RCC 7860 (cell line): Measurements from ENCODE around the gene LY86.
"Not testable (repeated sequence)": the region's sequence is repeated elsewhere in the genome, so short reads cannot be mapped to it uniquely, and the experiment has no call there.

ENCODE experiments used
- DNase-seq: peaks from one replicate; pipeline ENCODE4 v3.0.0-alpha.2; 2015; ENCODE audit warnings: low spot score
- FAIRE-seq: peaks from 2 replicates; lab custom pipeline; 2012; peaks lifted over from hg19 to GRCh38; lab: Jason Lieb, UNC

The LY86 gene

GRCh38 chr6:6595025-6595424 is 6.5 kb downstream of the LY86 start:
- no peak for FAIRE-seq
- DNase-seq, result no peak

DNA sequence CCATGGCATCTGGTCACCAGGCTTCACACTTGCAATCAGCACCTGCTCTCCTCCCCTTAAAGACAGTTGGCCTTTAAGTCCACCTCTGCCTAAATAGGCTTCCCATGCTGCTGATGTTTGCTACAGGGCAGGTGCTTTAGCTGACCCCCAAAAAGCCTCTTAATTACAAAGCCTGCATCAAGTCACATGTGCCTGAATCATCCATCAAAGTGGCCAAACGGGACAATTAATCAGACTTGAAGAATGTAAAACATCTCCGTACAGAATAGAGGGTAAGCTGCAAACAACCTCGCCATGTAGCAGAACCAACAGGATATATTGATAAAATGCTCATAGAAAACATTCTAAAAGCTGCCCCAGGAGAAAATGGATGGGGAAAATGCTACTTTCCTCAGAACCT is 7.4 kb downstream of the LY86 start:
- no peak for FAIRE-seq
- DNase-seq, result no peak

DNA sequence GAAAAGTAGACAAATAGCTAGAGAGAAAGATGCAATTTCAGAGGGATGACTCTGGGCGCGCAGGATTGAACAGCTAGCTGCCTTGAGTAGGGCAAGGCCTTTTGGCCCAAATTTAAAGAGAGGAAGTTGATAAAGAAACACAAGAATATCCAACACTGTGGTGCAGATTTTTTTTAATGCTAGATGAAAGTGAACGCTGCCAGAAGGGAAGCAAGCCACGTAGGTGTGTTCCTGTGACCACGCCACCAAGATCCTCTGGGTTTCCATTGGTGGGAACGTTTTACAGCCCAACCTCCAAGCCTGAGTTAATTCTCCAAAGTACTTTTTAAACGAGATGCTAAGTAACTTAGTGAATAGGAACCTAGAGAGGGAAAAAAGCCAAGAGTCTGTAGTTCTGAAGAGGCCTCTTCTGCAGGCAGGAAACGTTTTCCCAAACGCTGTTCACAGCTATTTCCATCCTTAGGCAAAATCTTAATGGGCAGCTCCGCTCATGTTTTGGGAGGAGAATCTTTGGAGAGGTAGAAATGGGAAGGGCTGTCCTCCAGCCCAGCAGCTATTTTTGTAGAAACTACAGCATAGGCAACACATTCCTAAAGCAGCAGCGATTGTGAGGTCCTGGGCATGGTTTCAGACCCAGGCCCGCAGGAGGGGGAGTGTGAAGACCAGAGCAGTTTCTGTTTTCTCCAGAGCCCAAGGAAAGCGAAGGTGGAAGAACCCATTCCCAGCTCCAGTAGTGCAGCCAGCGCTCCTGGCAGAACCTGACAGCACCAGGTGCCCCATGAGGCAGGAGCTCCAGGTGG is 8.2 kb downstream of the LY86 start:
- DNase-seq (no peak), FAIRE-seq (no peak)

DNA sequence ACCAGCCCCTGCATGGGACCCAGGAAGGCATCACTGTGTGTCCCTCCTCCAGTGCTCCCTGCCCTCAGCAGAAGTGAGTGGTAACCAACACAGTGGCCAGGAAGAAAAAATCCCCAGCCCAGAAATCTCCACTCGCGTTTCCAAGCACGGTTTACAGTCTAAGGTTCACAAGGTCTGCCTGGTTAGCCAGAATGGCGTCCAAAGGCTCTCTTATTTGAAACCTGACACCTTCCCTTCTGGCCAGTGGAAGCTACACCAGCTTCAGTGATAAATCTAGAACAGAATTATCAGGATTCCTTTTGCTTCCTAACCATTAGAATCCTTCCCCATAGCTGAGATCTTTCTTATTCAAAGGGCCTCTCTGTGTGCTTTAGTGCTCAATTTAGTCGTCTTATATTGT is 9.2 kb downstream of the LY86 start:
- FAIRE-seq, result no peak

DNA sequence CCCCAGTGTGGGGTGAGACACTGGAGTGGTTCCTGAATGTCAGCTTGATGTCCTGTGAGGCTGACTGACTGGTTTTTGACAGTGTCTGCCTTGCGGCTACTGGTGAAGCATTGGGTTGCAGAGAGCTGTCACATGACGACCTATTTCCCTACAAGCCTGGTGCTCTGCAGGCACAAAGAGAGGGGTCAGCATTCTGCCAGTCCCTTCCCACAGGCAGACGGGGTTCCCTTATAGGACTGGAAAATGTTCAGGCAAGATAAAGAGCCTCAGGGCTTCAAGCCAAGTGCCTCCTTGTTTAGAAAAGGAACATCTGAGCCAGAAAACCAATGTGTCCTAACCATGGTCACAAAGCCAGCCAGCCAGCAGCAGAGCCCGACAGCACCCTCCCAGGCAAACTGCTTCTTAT is 11.0 kb downstream of the LY86 start:
- FAIRE-seq (no peak), DNase-seq (no peak)

More for the DNA sequence above, 9.2 kb downstream of the LY86 start:
- DNase-seq, result no peak

- DNase-seq (no peak), FAIRE-seq (no peak)
Measured at GRCh38 chr6:6600875-6601274, 12.4 kb downstream of the LY86 start.

- no peak for DNase-seq
- no peak for FAIRE-seq
Measured at GRCh38 chr6:6602262-6602661, 13.7 kb downstream of the LY86 start.

- FAIRE-seq, result no peak
Measured at GRCh38 chr6:6603317-6603716, 14.8 kb downstream of the LY86 start.

GRCh38 chr6:6604015-6604414 is 15.5 kb downstream of the LY86 start:
- no peak for FAIRE-seq
- DNase-seq, result no peak

More at GRCh38 chr6:6603317-6603716, 14.8 kb downstream of the LY86 start:
- no peak for DNase-seq

DNA sequence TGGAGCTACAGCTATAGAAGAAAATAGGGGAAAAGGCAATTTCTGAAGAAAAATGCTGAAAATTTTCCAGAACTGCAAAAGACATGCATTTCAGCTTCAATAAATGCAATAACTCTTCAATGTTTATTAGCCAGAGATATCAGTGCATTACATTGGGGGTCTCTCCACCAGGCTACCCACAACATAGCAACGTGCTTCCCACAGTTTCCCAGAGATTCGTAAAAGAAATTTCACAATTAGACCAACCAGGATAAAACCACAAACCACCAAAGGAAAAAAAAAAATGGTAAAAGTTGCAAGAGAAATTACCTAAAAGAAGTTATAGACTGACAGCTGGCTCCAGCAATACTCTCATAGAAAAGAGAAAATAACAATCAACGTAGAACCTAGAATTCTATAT is 16.0 kb downstream of the LY86 start:
- DNase-seq, result no peak
- no peak for FAIRE-seq

GRCh38 chr6:6605873-6606272 is 17.4 kb downstream of the LY86 start:
- no peak for FAIRE-seq
- DNase-seq, result no peak

- not testable (repeated sequence) for FAIRE-seq, DNase-seq
Measured at GRCh38 chr6:6606391-6607030, 18.0 kb downstream of the LY86 start.

DNA sequence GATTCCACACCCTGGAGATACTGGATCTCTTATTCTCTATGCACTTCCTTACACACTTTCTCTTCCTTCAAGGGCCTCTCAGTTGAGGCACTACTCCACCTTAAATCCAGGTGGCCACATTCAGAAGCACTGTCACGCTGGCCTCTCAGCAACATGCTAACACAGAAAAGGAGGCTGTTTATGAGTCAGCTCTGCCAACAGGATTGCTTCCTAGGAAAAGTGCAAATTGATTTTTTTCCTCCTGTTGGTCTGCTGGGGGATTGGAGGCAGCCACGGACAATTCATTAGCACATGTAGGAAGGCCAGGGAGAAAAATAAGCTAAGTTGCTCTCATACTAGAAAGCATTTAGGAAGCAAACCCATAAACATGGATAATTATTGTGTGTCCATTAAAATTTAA is 20.9 kb downstream of the LY86 start:
- no peak for FAIRE-seq
- DNase-seq, result no peak

DNA sequence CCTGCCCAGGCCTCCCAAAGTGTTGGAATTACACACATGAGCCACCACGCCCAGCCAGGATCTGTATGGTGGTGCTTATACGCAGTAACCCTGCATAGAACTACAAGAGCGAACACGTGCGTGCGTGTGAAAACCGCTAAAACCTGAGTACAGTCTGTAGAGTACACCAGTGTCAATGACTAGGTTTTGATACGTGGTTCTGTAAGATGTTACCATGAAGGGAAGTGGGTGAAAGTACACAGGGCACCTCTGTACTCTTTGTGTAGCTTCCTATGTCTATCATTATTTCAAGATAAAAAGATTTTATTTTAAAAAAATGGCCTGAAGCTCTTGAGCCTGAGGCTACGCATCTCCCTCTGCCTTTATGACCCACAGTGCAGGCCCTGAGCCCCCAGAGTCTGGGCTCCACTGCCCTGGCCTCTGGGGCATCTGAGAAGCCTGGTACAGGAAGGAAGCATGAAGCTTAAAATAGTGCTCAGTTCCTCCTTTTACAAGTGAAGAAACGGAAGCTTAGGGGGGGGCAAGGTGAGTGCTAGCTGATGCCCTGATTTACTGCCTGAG is 21.6 kb downstream of the LY86 start:
- DNase-seq (no peak), FAIRE-seq (no peak)

DNA sequence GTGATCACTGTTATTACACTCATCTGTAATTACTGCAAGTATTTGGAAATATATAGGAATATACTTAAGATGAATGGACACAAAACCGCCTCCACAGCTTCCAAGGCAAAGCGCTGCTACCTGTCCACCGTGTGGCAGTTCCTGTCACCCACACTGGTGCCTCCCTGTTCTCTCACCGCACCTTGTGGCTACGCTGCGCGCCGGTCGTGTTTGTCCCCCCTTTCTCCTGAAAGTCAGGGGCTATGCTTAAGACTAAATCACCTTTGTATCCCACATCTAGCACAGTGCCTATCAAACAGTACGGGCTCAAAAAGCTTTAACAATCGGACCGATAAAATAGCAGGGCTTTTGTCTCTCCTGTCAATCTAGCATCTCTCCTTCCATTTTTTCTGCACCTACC is 23.0 kb downstream of the LY86 start:
- DNase-seq (no peak), FAIRE-seq (no peak)

- FAIRE-seq (no peak), DNase-seq (no peak)
Measured at GRCh38 chr6:6612308-6612707, 23.8 kb downstream of the LY86 start.

DNA sequence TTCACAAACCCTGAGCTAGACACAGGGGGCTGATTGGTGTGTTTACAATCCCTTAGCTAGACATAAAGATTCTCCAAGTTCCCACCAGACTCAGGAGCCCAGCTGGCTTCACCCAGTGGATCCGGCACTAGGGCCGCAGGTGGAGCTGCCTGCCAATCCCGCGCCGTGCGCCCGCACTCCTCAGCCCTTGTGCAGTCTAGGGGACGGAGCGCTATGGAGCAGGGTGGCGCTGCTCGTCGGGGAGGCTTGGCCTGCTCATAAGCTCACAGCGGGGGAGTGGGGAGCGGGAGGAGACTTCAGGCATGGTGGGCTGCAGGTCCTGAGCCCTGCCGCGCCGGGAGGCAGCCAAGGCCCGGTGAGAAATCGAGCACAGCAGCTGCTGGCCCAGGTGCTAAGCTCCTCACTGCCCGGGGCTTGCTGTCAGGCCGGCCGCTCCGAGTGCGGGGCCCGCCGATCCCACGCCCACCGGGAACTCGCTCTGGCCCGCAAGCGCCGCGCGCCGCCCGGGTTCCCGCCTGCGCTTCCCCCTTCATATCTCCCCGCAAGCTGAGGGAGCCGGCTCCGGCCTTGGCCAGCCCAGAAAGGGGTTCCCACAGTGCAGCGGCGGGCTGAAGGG is 24.7 kb downstream of the LY86 start:
- not testable (repeated sequence) for FAIRE-seq, DNase-seq

DNA sequence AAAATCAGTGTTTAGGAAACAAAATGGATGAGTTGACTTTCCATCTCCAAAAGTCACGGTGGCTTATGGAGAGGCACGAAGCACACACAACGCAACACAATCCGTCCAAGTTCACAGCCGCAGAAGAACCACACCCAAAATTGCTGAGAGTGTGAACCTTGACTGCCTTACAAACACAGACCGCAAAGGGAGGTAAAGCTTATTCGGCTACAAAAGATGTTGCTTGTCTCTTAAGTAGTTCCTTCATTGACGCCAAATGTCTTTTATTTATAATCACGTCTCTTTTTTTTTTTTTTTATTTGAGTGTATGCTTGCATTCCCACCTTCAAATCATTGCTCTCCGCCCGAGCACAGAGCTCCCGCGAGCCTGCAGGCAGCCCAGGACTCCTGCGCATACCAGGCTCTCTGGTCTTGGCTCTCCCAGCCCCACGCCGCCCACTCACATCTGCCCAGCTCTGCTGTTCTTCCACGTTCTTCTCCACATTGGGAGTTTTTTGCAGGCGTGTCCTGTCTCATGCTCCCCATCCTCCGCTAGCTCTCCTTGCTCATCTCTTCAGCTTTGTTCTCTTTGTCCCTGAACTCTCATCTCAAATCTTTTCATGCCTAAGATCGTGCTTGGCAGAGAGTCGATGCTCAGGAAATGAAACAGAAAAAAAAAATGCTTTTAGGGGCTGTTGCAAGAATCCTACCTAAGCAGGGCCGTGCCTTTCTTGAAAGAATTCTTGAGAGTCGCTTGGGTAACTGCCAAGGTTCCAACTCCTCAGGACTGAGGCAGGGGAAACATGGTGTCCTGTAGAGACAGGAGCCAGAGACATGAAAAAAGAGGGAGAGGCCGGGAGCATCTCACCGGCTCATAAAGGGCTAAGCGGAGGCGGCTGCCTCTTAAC is 25.8 kb downstream of the LY86 start:
- DNase-seq, result no peak
- no peak for FAIRE-seq

GRCh38 chr6:6614983-6615349 is 26.4 kb downstream of the LY86 start:
- DNase-seq (no peak), FAIRE-seq (no peak)

GRCh38 chr6:6616656-6617055 is 28.1 kb downstream of the LY86 start:
- FAIRE-seq, result no peak
- no peak for DNase-seq
